A673 (cell line): ENCODE data around the gene IDE. TPM values are rescaled to one million over a fixed set of nuclear protein-coding genes. Genes with fewer than 3 reads are reported as not detected.

Source experiments
- BruUV-seq: library from RNA; stranded (reverse); fragments of 400-500 nt; replicated peaks from 2 replicates; lab custom pipeline; 2021; lab: Mats Ljungman, UMichigan
- CTCF ChIA-PET: fragments of 300-600 bp; sonication (Branson Sonifier 250); formaldehyde crosslinking; loops from one replicate; lab custom pipeline; 2022; ENCODE audit warnings: antibody characterized with exemption; lab: Charles Lee
- POLR2A ChIA-PET: fragments of 300-600 bp; sonication (Branson Sonifier 250); formaldehyde crosslinking; loops from one replicate; lab custom pipeline; 2022; ENCODE audit warnings: antibody characterized with exemption; ENCODE audit not compliant: low non-redundant PET; lab: Charles Lee
- DNase-seq: peaks from one replicate; pipeline ENCODE4 v3.0.0-alpha.2; 2015; ENCODE audit warnings: low spot score
- H3K27ac ChIP-seq: fragments of 200-600 bp; sonication (generic); 2 replicates; pipeline ENCODE4 v1.5.1; 2016; ENCODE audit warnings: mixed run types, low read depth, mild to moderate bottlenecking, mixed read lengths, antibody characterized with exemption, low read length; ENCODE audit not compliant: poor library complexity, severe bottlenecking
- H3K27me3 ChIP-seq: fragments of 200-600 bp; sonication (generic); replicated peaks from 2 replicates; pipeline ENCODE4 v1.6.1; 2017; ENCODE audit warnings: mixed run types, low read depth, mild to moderate bottlenecking, mixed read lengths, antibody characterized with exemption, low read length; ENCODE audit not compliant: insufficient read depth, poor library complexity
- H3K36me3 ChIP-seq: fragments of 200-600 bp; sonication (generic); 2 replicates; pipeline ENCODE4 v1.6.1; 2016; ENCODE audit warnings: mixed run types, mild to moderate bottlenecking, mixed read lengths, antibody characterized with exemption, low read length; ENCODE audit not compliant: insufficient read depth, poor library complexity, severe bottlenecking
- H3K4me1 ChIP-seq: fragments of 200-600 bp; sonication (generic); 2 replicates; pipeline ENCODE4 v1.6.1; 2017; ENCODE audit warnings: mixed run types, mild to moderate bottlenecking, mixed read lengths, antibody characterized with exemption, low read length; ENCODE audit not compliant: insufficient read depth, poor library complexity, severe bottlenecking
- H3K4me3 ChIP-seq: fragments of 200-600 bp; sonication (generic); 2 replicates; pipeline ENCODE4 v1.5.1; 2016; ENCODE audit warnings: low read depth, mixed run types, mild to moderate bottlenecking, mixed read lengths, low read length; ENCODE audit not compliant: poor library complexity, severe bottlenecking
- H3K9me3 ChIP-seq: fragments of 200-600 bp; sonication (generic); 2 replicates; pipeline ENCODE4 v1.6.1; 2016; ENCODE audit warnings: mixed run types, low read depth, mild to moderate bottlenecking, mixed read lengths, antibody characterized with exemption, low read length; ENCODE audit not compliant: poor library complexity, severe bottlenecking
- EZH2 ChIP-seq: fragments of 200-600 bp; sonication (generic); IDR thresholded peaks from 2 replicates; pipeline ENCODE4 v1.6.1; 2017; ENCODE audit warnings: borderline replicate concordance, low read depth, mild to moderate bottlenecking, mixed read lengths, antibody characterized with exemption, low read length; ENCODE audit not compliant: poor library complexity, severe bottlenecking
- intact Hi-C: fragments of 100-400 bp; cut with micrococcal nuclease; formaldehyde crosslinking; loops from one replicate; pipeline ENCODE4 v1.10.0; 2022; ENCODE audit not compliant: unreplicated experiment
- total RNA-seq: library from RNA; stranded (reverse); gene quantifications from 2 replicates; pipeline ENCODE4 v1.2.3, GENCODE V29; 2021
- TF ChIP-seq, protein P1 (sequence below): fragments of 300-800, 200-600 bp; sonication (generic); conservative IDR thresholded peaks from 2 replicates; pipeline ENCODE4 v1.5.1; 2017; ENCODE audit warnings: low read depth, mild to moderate bottlenecking, antibody characterized with exemption, low read length, moderate library complexity, mixed read lengths

Gene IDE
- total RNA-seq, 1 experiment from 2014 or later: 87.8 TPM

DNA sequence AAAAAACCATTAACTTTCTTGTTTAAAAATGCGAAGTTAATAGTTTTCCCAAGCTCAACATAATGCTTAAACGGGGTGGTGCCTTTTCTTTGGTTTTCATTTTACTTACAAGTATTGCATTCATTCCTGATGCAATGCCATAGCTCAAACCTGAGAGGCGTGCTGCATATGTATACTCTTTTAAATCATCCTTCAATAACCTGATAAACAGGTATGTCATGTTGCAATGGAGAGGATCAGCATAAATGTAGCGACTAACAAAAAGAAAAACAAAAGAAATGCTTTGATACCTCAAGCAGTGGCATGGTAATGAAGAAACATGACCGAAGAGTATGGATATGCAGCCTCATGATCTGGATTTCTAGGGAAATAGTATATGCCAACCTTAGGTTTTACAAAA is 95.4 kb downstream of the IDE start:
- H3K27me3 ChIP-seq: no peaks in the 10 kb centered on the region
- H3K9me3 ChIP-seq: no peaks in the 10 kb centered on the region
- POLR2A ChIA-PET: no interaction called here
- CTCF ChIA-PET: interaction anchor here (0.6 kb wide), 1 partner anchor 14 kb away, joined by 3 read pairs; no protein-coding TSS in a partner anchor
- DNase-seq: no peak
- intact Hi-C loops: no loop called here
- no peak overlapping the region for H3K27ac ChIP-seq
- no peak for TF ChIP-seq EZH2
- TF ChIP-seq, protein P1, sequence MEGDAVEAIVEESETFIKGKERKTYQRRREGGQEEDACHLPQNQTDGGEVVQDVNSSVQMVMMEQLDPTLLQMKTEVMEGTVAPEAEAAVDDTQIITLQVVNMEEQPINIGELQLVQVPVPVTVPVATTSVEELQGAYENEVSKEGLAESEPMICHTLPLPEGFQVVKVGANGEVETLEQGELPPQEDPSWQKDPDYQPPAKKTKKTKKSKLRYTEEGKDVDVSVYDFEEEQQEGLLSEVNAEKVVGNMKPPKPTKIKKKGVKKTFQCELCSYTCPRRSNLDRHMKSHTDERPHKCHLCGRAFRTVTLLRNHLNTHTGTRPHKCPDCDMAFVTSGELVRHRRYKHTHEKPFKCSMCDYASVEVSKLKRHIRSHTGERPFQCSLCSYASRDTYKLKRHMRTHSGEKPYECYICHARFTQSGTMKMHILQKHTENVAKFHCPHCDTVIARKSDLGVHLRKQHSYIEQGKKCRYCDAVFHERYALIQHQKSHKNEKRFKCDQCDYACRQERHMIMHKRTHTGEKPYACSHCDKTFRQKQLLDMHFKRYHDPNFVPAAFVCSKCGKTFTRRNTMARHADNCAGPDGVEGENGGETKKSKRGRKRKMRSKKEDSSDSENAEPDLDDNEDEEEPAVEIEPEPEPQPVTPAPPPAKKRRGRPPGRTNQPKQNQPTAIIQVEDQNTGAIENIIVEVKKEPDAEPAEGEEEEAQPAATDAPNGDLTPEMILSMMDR: no peak
- no peaks in the 10 kb centered on the region for H3K4me1 ChIP-seq
- no peak overlapping the region for H3K4me3 ChIP-seq
- no TSS peak for BruUV-seq
- H3K36me3 ChIP-seq: peaks cover 36% of the 10 kb centered on the region

DNA sequence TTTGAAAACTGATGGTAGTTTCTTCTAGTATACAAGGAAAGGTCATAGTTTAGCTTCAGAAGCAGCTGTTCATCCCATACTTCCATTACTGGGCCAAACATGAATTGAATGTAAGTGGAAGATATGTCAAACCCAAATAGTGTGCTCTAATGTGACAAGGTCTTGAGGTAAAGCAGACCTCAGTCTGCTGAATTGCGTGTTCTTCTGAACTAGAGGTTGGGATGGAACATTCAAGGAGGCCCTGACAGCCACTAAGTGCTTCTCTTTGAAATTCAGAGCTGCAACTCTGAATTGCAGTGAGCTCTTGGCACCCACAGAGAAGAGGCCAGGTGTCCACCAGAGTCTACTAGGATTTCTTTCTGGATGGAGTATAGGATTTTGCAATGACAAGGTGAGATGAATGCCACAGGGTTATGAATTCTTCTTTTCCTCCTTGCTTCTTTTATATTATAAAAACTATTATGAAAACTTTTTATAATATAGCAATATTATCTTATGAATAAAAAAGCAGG is 98.5 kb downstream of the IDE start:
- Histone ChIP-seq H3K4me3 (no peak overlapping the region), H3K36me3 (peaks cover 38% of the 10 kb centered on the region), H3K27ac (no peak overlapping the region), H3K9me3 (no peaks in the 10 kb centered on the region), H3K27me3 (no peaks in the 10 kb centered on the region), H3K4me1 (no peaks in the 10 kb centered on the region)
- BruUV-seq: no TSS peak
- no peak for TF ChIP-seq EZH2
- TF ChIP-seq, protein P1: no peak
- ChIA-PET CTCF (no interaction called here), POLR2A (no interaction called here)
- intact Hi-C loops: no loop called here
- DNase-seq: no peak

DNA sequence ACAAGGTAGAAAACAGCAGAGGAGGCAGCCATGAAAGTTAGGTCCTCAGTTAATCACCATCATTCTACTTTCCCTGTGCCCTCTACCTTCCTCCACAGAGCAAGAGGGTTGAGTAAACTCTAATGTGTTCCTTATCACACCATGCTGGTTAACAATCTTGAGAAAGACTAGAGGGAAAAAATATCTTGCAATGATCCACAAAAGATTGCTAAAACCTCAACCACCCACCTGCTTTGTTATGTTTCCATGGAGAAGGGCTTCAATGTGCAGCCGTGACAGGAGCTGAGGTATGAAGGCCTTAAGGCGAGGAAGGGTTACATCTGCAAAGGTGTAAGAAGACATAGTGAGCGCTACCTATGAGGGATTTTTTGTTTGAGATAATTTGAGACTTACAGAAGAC is 103.9 kb downstream of the IDE start:
- Histone ChIP-seq H3K9me3 (no peaks in the 10 kb centered on the region), H3K27me3 (no peaks in the 10 kb centered on the region), H3K36me3 (peaks cover 25% of the 10 kb centered on the region), H3K4me1 (no peaks in the 10 kb centered on the region), H3K27ac (no peak overlapping the region), H3K4me3 (no peak overlapping the region)
- TF ChIP-seq, protein P1: no peak
- no peak for TF ChIP-seq EZH2
- DNase-seq: no peak
- CTCF ChIA-PET: no interaction called here
- intact Hi-C loops: no loop called here
- POLR2A ChIA-PET: no interaction called here
- no TSS peak for BruUV-seq
